HepG2 (cell line): ENCODE results near the gene ZFP36. TPM values are rescaled to one million over a fixed set of nuclear protein-coding genes. Genes with fewer than 3 reads are reported as not detected.

Experiments
- CBFB ChIP-seq: sonication (generic); formaldehyde crosslinking; IDR thresholded peaks from 2 replicates; pipeline ENCODE4 v1.4.0; 2020; ENCODE audit warnings: missing genetic modification reagents
- CBX2 ChIP-seq, 2 experiments: fragments of 200-600 bp in 1 of 2; sonication (generic); formaldehyde crosslinking in 1 of 2; IDR thresholded peaks; 2 replicates each; pipeline versions ENCODE4 v1.7.0 to v1.8.1; 2018 to 2022; ENCODE audit warnings: low read depth in 2 of 2, low read length in 1 of 2, mild to moderate bottlenecking in 1 of 2, missing genetic modification reagents in 1 of 2
- CSRNP2 ChIP-seq: sonication (generic); formaldehyde crosslinking; conservative IDR thresholded peaks from 2 replicates; pipeline ENCODE4 v1.8.0; 2022; ENCODE audit warnings: low read depth, missing genetic modification reagents
- E2F2 ChIP-seq: sonication (generic); formaldehyde crosslinking; IDR thresholded peaks from 2 replicates; pipeline ENCODE4 v1.4.0; 2020; ENCODE audit warnings: missing genetic modification reagents, borderline replicate concordance
- FOSL2 ChIP-seq: sonication (generic); formaldehyde crosslinking; IDR thresholded peaks from 2 replicates; pipeline ENCODE4 v1.4.0; 2020; ENCODE audit warnings: missing genetic modification reagents
- HNF4A ChIP-seq: sonication (generic); formaldehyde crosslinking; IDR thresholded peaks from 2 replicates; pipeline ENCODE4 v1.4.0; 2020; ENCODE audit warnings: missing genetic modification reagents
- HOMEZ ChIP-seq: IDR thresholded peaks from 2 replicates; pipeline ENCODE4 v1.6.1; 2016; ENCODE audit warnings: low read depth
- ISL2 ChIP-seq: sonication (generic); formaldehyde crosslinking; IDR thresholded peaks from 2 replicates; pipeline ENCODE4 v1.5.0; 2020; ENCODE audit warnings: missing genetic modification reagents
- MTA3 ChIP-seq: sonication (generic); formaldehyde crosslinking; IDR thresholded peaks from 2 replicates; pipeline ENCODE4 v1.4.0; 2020; ENCODE audit warnings: missing genetic modification reagents
- MXD1 ChIP-seq: sonication (generic); formaldehyde crosslinking; IDR thresholded peaks from 2 replicates; pipeline ENCODE4 v1.4.0; 2020; ENCODE audit warnings: mild to moderate bottlenecking, missing genetic modification reagents
- NKX3-1 ChIP-seq: sonication (generic); formaldehyde crosslinking; IDR thresholded peaks from 2 replicates; pipeline ENCODE4 v1.5.0; 2020; ENCODE audit warnings: missing genetic modification reagents
- PLSCR1 ChIP-seq: sonication (generic); formaldehyde crosslinking; IDR thresholded peaks from 2 replicates; pipeline ENCODE4 v1.5.0; 2020; ENCODE audit warnings: missing genetic modification reagents, mild to moderate bottlenecking, borderline replicate concordance
- SAFB2 ChIP-seq: sonication (generic); formaldehyde crosslinking; IDR thresholded peaks from 2 replicates; pipeline ENCODE4 v1.5.1; 2020; ENCODE audit warnings: missing genetic modification reagents, low read depth, mild to moderate bottlenecking, borderline replicate concordance
- SIX4 ChIP-seq: sonication (generic); formaldehyde crosslinking; IDR thresholded peaks from 2 replicates; pipeline ENCODE4 v1.4.0; 2020; ENCODE audit warnings: missing genetic modification reagents
- TEF ChIP-seq: sonication (generic); formaldehyde crosslinking; IDR thresholded peaks from 2 replicates; pipeline ENCODE4 v1.5.0; 2020; ENCODE audit warnings: missing genetic modification reagents
- YY1 ChIP-seq: IDR thresholded peaks from 2 replicates; pipeline ENCODE4 v1.6.1; 2011; ENCODE audit warnings: low read length, low read depth, moderate library complexity, mild to moderate bottlenecking; ENCODE audit not compliant: insufficient read depth, insufficient replicate concordance
- ZFP62 ChIP-seq: sonication (generic); formaldehyde crosslinking; IDR thresholded peaks from 2 replicates; pipeline ENCODE4 v1.4.0; 2020; ENCODE audit warnings: missing genetic modification reagents
- ZNF18 ChIP-seq: sonication (generic); formaldehyde crosslinking; IDR thresholded peaks from 2 replicates; pipeline ENCODE4 v1.8.0; 2022; ENCODE audit warnings: mild to moderate bottlenecking, missing genetic modification reagents; ENCODE audit not compliant: insufficient replicate concordance
- ZNF354B ChIP-seq: sonication (generic); formaldehyde crosslinking; IDR thresholded peaks from 2 replicates; pipeline ENCODE4 v1.8.0; 2022; ENCODE audit warnings: mild to moderate bottlenecking, missing genetic modification reagents
- ZNF367 ChIP-seq: sonication (generic); formaldehyde crosslinking; IDR thresholded peaks from 2 replicates; pipeline ENCODE4 v1.4.0; 2020; ENCODE audit warnings: missing genetic modification reagents, borderline replicate concordance
- ZNF782 ChIP-seq: sonication (generic); formaldehyde crosslinking; IDR thresholded peaks from 2 replicates; pipeline ENCODE4 v1.4.0; 2020; ENCODE audit warnings: missing genetic modification reagents, mild to moderate bottlenecking, borderline replicate concordance
- polyA plus RNA-seq, 8 experiments: library from polyadenylated mRNA; depleted of rRNA in 3 of 8; stranded (reverse) in 7 of 8; unstranded in 1 of 8; fragments of >200 nt; fragmentation: Illumina TruSeq in 4 of 8; extraction: Trizol in 4 of 8; gene quantifications; 2 replicates each; pipeline versions ENCODE4 v1.2.1 to v1.2.3, GENCODE V29; 2011 to 2016; ENCODE audit warnings: low read depth in 4 of 8, missing spikeins in 1 of 8, mixed read lengths in 1 of 8; ENCODE audit not compliant: insufficient read depth in 1 of 8
- total RNA-seq, 5 experiments: library from RNA; depleted of rRNA; stranded (reverse); fragments of >200 nt; fragmentation: Illumina TruSeq; extraction: Trizol; gene quantifications; 2 replicates each; pipeline ENCODE4 v1.2.3, GENCODE V29; 2016; ENCODE audit warnings: low read depth in 1 of 5

ZFP36 gene
- total and polyA plus RNA-seq, 2 of the 13 experiments (the other 11 are each of a cell fraction or from before 2014, with no cell fraction given) = 1.4 to 1.7 TPM

- TF ChIP-seq SAFB2 (peak; percentile 85; the same call in 1 of the 2 replicates), ZNF782 (CRISPR knock-in tag) (0 out of 2 replicates have a peak, but pooled peaks have one; percentile 30), MXD1 (CRISPR knock-in tag) (no peak), CSRNP2 (CRISPR knock-in tag) (0 out of 2 replicates have a peak, but pooled peaks have one; percentile 28), HOMEZ (CRISPR knock-in tag) (no peak), MTA3 (CRISPR knock-in tag) (no peak), ZNF367 (CRISPR knock-in tag) (no peak), CBX2 (IDR thresholded peaks at IDR 0.05; ENCODE audit: low read depth, low read length) (no peak), CBX2 (CRISPR knock-in tag; IDR thresholded peaks at IDR 0.05; ENCODE audit: low read depth) (no peak), YY1 (peak; percentile 25), FOSL2 (CRISPR knock-in tag) (no peak), ISL2 (no peak; the same call in 1 of the 2 replicates), SIX4 (CRISPR knock-in tag) (no peak), ZNF18 (CRISPR knock-in tag) (no peak), HNF4A (CRISPR knock-in tag) (no peak), CBFB (CRISPR knock-in tag) (no peak), ZNF354B (CRISPR knock-in tag) (no peak), TEF (CRISPR knock-in tag) (peak; percentile 46; the same call in 1 of the 2 replicates), E2F2 (CRISPR knock-in tag) (no peak), ZFP62 (CRISPR knock-in tag) (no peak), NKX3-1 (CRISPR knock-in tag) (no peak), PLSCR1 (CRISPR knock-in tag) (no peak)
Measured at GRCh38 chr19:39406656-39407409, at the start of gene ZFP36 (continued).
